ENCODE data around the gene KDM5A. TPM values are rescaled to one million over a fixed set of nuclear protein-coding genes. Genes with fewer than 3 reads are reported as not detected.

The KDM5A gene
- total RNA-seq, 2 experiments from 2014 or later: 39.6 to 88.8 TPM

DNA sequence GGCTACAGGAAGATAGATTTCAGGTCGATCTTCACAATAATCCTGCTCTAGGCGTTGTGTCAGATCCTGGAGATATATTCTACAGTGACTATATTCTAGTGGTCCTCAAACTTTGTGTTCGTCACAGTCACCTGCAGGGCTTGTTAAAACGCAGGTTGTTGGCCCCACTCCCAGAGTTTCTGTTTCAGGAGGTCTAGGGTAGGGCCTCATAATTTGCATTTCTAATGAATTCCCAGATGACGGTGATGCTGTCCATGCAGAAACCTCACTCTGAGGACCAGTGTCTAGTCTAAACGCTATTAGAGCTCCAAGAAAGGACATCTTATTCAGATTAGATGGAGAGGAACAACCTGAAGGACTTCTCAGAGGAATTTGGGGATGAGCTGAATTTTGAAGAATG is 113.3 kb downstream of the KDM5A start:
- no TSS peak for BruUV-seq (replicated peaks)
- Histone ChIP-seq H3K36me3 (ENCODE audit: insufficient read depth, low read length) (0 out of 2 replicates have a peak, but pooled peaks cover 5% of the 10 kb centered on the region), H3K4me2 (ENCODE audit: low read length) (no peak overlapping the region), H3K4me1 (ENCODE audit: insufficient read depth, low read length, poor library complexity, severe bottlenecking) (no peaks in the 10 kb centered on the region), H3K4me3 (ENCODE audit: low read depth, low read length, poor library complexity, severe bottlenecking) (no peak overlapping the region), H2AFZ (ENCODE audit: low read length) (no peak overlapping the region), H4K20me1 (ENCODE audit: insufficient read depth, low read length) (no peaks in the 10 kb centered on the region), H3K9me2 (ENCODE audit: insufficient read depth, low read length) (no peaks in the 10 kb centered on the region), H3K79me2 (ENCODE audit: insufficient read depth, low read depth, low read length) (no peaks in the 10 kb centered on the region), H3K9me3 (ENCODE audit: low read length) (no peaks in the 10 kb centered on the region), H3K27ac (ENCODE audit: low read depth, low read length, poor library complexity, severe bottlenecking) (no peak overlapping the region)
- no peak for DNase-seq (ENCODE audit: low spot score)
- ChIA-PET CTCF (ENCODE audit: unreplicated experiment) (no interaction called here), POLR2A (no interaction called here)
- no peak for TF ChIP-seq CTCF (conservative IDR thresholded peaks at IDR 0.05; ENCODE audit: low read length)
- TF ChIP-seq EZH2phosphoT487 (IDR thresholded peaks at IDR 0.05; ENCODE audit: borderline replicate concordance, low read depth, low read length): no peak
- intact Hi-C loops (cut with micrococcal nuclease; ENCODE audit: unreplicated experiment): no loop called here

DNA sequence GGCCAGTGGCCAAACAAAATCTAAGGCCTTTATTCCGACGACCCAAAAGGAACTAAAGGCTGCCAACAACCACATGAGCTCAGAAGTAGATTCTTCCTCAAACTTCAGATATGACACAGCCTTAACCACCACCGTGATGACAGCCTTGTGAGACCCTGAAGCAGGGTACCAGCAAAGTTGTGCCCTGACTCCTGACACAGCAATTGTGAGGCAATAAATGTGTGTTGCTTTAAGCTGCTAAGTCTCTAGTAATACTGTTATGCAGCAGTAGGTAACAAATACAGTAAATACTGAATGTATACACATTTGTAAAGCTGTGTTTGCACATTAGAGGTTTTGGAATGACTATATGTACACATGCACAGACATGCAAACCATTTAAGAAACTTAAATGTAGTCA is 115.7 kb downstream of the KDM5A start:
- Histone ChIP-seq H3K9me3 (ENCODE audit: low read length) (no peaks in the 10 kb centered on the region), H3K4me1 (ENCODE audit: insufficient read depth, low read length, poor library complexity, severe bottlenecking) (no peaks in the 10 kb centered on the region), H3K36me3 (ENCODE audit: insufficient read depth, low read length) (no peaks in the 10 kb centered on the region), H4K20me1 (ENCODE audit: insufficient read depth, low read length) (no peaks in the 10 kb centered on the region), H3K27ac (ENCODE audit: low read depth, low read length, poor library complexity, severe bottlenecking) (no peak overlapping the region), H3K79me2 (ENCODE audit: insufficient read depth, low read depth, low read length) (no peaks in the 10 kb centered on the region), H2AFZ (ENCODE audit: low read length) (no peak overlapping the region), H3K9me2 (ENCODE audit: insufficient read depth, low read length) (no peaks in the 10 kb centered on the region), H3K4me3 (ENCODE audit: low read depth, low read length, poor library complexity, severe bottlenecking) (no peak overlapping the region), H3K4me2 (ENCODE audit: low read length) (no peak overlapping the region)
- BruUV-seq (replicated peaks): no TSS peak
- TF ChIP-seq EZH2phosphoT487 (IDR thresholded peaks at IDR 0.05; ENCODE audit: borderline replicate concordance, low read depth, low read length) (no peak), CTCF (conservative IDR thresholded peaks at IDR 0.05; ENCODE audit: low read length) (no peak)
- ChIA-PET CTCF (ENCODE audit: unreplicated experiment) (no interaction called here), POLR2A (interaction anchor here (0.8 kb wide), 1 partner anchor 10 kb away, joined by 3 read pairs; the partner anchor contains the start of gene SLC6A13)
- no peak for DNase-seq (ENCODE audit: low spot score)
- intact Hi-C loops (cut with micrococcal nuclease; ENCODE audit: unreplicated experiment): no loop called here

GRCh38 chr12:272942-273341 is 116.2 kb downstream of the KDM5A start:
- Histone ChIP-seq H3K4me3 (ENCODE audit: low read depth, low read length, poor library complexity, severe bottlenecking) (no peak overlapping the region), H3K27ac (ENCODE audit: low read depth, low read length, poor library complexity, severe bottlenecking) (no peak overlapping the region), H3K9me3 (ENCODE audit: low read length) (no peaks in the 10 kb centered on the region), H4K20me1 (ENCODE audit: insufficient read depth, low read length) (no peaks in the 10 kb centered on the region), H3K4me1 (ENCODE audit: insufficient read depth, low read length, poor library complexity, severe bottlenecking) (no peaks in the 10 kb centered on the region), H2AFZ (ENCODE audit: low read length) (no peak overlapping the region), H3K4me2 (ENCODE audit: low read length) (no peak overlapping the region), H3K79me2 (ENCODE audit: insufficient read depth, low read depth, low read length) (no peaks in the 10 kb centered on the region), H3K9me2 (ENCODE audit: insufficient read depth, low read length) (no peaks in the 10 kb centered on the region), H3K36me3 (ENCODE audit: insufficient read depth, low read length) (no peaks in the 10 kb centered on the region)
- TF ChIP-seq CTCF (conservative IDR thresholded peaks at IDR 0.05; ENCODE audit: low read length) (no peak), EZH2phosphoT487 (IDR thresholded peaks at IDR 0.05; ENCODE audit: borderline replicate concordance, low read depth, low read length) (no peak)
- CTCF ChIA-PET (ENCODE audit: unreplicated experiment): no interaction called here
- BruUV-seq (replicated peaks): no TSS peak
- intact Hi-C loops (cut with micrococcal nuclease; ENCODE audit: unreplicated experiment): no loop called here
- POLR2A ChIA-PET: no interaction called here
- no peak for DNase-seq (ENCODE audit: low spot score)
